ENCODE measurements around the gene LPCAT2.

LPCAT2 gene

GRCh38 chr16:55557186-55557585, 48.3 kb downstream of the LPCAT2 start:
- no peak for DNase-seq

- no peak for DNase-seq
These were observed 50.4 kb downstream of the LPCAT2 start for GRCh38 chr16:55559233-55559632.

GRCh38 chr16:55559933-55560516, 51.2 kb downstream of the LPCAT2 start:
- no peak for DNase-seq

GRCh38 chr16:55561319-55561848, 52.5 kb downstream of the LPCAT2 start:
- DNase-seq: no peak

- DNase-seq: no peak
These were observed 54.1 kb downstream of the LPCAT2 start for GRCh38 chr16:55562936-55563335.

GRCh38 chr16:55563797-55564196, 54.9 kb downstream of the LPCAT2 start:
- no peak for DNase-seq

- no peak for DNase-seq
These were observed 56.2 kb downstream of the LPCAT2 start for GRCh38 chr16:55565086-55565485.

GRCh38 chr16:55566432-55567175, 57.7 kb downstream of the LPCAT2 start, which contains the start of gene CAPNS2:
TSS of gene CAPNS2 (plus strand) at chr16:55566684. CDS start at chr16:55566757, 73 bp downstream.
- DNase-seq: no peak

GRCh38 chr16:55567382-55567781, 58.5 kb downstream of the LPCAT2 start:
- no peak for DNase-seq

GRCh38 chr16:55568207-55568606, 59.3 kb downstream of the LPCAT2 start:
- DNase-seq: no peak

- no peak for DNase-seq
These were observed 60.2 kb downstream of the LPCAT2 start for GRCh38 chr16:55569025-55569424.

- DNase-seq: no peak
These were observed 61.3 kb downstream of the LPCAT2 start for GRCh38 chr16:55570159-55570558.

- no peak for DNase-seq
These were observed 62.5 kb downstream of the LPCAT2 start for GRCh38 chr16:55571191-55571897.

GRCh38 chr16:55572439-55572838, 63.6 kb downstream of the LPCAT2 start:
- no peak for DNase-seq

- DNase-seq: no peak
These were observed 65.9 kb downstream of the LPCAT2 start for GRCh38 chr16:55574811-55575210.

- no peak for DNase-seq
These were observed 66.6 kb downstream of the LPCAT2 start for GRCh38 chr16:55575496-55575895.

- DNase-seq: no peak
These were observed 67.5 kb downstream of the LPCAT2 start for GRCh38 chr16:55576384-55576783.

- no peak for DNase-seq
These were observed 69.0 kb downstream of the LPCAT2 start for GRCh38 chr16:55577887-55578286.

- no peak for DNase-seq
These were observed 76.8 kb downstream of the LPCAT2 start for GRCh38 chr16:55585631-55586030.

GRCh38 chr16:55588799-55589198, 79.9 kb downstream of the LPCAT2 start:
- DNase-seq: no peak

GRCh38 chr16:55592306-55592705, 83.4 kb downstream of the LPCAT2 start:
- DNase-seq: no peak

- no peak for DNase-seq
These were observed 89.1 kb downstream of the LPCAT2 start for GRCh38 chr16:55597928-55598327.

GRCh38 chr16:55605754-55606336, 97.0 kb downstream of the LPCAT2 start:
- DNase-seq: no peak

Measured in CD4-positive, alpha-beta T cell treated with Interleukin-15 for 1 hour (primary cell).